C4-2B (cell line): ENCODE measurements around the gene LRG1.

ENCODE experiments used
- H3K27ac ChIP-seq: fragments of 450-650 bp; 2 replicates; pipeline ENCODE4 v1.5.1; 2017
- CTCF ChIP-seq: fragments of 450-650 bp; conservative IDR thresholded peaks from 2 replicates; pipeline ENCODE4 v1.5.1; 2017; ENCODE audit warnings: mild to moderate bottlenecking
- ZFX ChIP-seq: fragments of 450-650 bp; IDR thresholded peaks from 2 replicates; pipeline ENCODE4 v1.6.1; 2017

LRG1 gene

DNA sequence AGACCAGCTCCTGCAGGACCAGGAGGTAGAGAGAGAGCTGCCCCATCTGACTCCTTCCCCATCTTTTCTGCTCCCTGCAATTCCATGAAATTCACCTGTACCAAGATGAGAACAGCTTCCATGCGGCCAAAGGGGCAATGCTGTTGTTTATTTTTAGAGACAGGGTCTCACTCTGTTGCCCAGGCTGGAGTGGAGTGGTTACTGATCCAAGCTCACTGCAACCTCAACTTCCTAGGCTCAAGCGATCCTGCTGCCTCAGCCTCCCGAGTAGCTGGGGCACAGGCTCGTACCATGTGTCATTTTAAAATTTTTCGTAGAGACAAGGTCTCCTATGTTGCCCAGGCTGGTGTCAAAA lies 18.0 kb downstream of the LRG1 start:
- TF ChIP-seq CTCF, result no peak
- TF ChIP-seq ZFX, result no peak
- no peak overlapping the region for H3K27ac ChIP-seq

DNA sequence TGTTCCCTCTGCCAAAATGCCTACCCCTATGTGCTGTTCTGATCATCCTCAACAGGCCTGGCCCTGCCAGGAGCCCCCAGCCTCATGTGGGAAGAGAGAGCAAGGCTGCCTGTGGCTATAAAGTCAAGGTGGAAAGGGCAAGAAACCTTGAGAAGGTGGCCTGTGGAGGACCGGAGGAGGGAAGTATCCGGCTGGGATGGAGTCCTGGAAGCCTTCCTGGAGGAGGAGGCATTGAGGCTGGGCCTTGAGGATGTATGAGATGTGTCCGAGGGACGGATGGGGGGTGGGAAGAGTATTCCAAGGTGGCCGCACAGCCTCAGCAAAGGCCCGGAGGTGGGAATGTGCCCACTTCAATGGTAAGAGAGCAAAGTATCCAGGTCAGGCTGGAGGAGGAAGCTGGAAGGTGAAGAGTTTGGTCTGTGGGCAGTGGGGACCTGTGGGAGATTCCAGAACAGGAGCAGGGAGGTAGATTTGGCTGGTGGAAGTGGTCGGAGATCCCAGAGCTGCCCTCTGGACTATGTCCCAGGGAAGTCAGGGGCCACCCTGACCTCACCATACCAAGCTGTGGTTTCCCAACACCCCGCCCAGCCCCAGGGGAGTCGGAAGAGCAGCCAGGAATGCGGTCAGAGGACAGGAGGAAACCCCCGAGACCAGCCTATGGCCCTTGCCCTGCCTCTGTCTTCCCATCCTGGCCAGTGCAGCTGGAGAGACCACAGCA lies 18.5 kb downstream of the LRG1 start:
- TF ChIP-seq CTCF, result no peak
- no peak for TF ChIP-seq ZFX
- no peak overlapping the region for H3K27ac ChIP-seq

DNA sequence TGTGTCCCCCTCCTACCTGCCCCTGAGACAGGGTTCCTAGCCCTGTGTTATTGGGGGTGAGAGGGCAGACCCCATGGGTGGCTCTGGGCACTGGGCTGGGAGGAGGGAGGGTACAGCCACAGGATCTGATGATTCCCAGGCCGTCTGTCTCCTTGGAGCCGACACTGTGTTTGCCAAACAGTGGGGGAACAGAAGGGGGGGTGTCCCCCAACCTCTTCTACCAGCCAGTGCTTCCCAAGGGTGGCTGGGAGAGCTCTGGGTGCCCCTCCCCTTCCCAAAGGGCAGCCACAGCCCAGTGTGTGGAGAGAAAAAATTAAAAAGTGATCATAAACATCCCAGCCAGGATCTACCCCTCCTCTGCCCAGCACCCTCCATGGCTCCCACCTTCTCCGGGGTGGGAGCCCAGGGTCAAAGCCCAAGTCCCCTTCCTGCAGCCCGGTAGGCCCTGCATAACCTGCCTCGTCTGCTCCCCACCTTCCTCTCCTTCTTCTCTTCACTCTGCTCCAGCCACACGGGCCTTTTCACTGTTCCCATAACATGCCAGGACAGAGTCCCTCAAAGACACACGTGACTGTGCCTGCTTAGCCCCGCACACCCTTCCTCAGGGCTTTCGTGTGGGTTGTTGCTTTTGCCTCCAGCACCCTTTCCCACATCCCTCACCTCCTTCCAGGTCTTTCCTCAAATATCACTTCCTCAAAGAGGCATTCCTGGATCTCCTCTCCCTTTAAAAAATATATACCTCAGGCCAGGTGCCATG lies 20.1 kb downstream of the LRG1 start:
- no peak overlapping the region for H3K27ac ChIP-seq
- TF ChIP-seq CTCF, result no peak
- no peak for TF ChIP-seq ZFX

DNA sequence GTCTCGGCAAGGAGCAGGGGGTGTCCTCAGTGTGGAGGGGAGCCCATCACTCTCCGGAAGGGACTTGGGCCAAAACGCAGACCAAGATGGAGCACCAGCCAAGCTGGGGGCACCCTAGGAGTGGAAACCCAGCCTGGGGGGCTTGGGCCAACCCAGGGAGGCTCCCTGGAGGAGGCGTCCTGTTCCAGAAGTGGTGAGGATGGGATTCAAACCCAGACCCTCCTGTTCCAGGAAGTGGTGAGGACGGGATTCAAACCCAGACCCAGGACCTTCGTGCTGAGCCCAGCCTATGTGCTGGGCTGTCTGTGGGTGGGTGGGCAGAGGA lies 20.7 kb downstream of the LRG1 start:
- H3K27ac ChIP-seq, result no peak overlapping the region
- TF ChIP-seq CTCF (no peak), ZFX (no peak)

DNA sequence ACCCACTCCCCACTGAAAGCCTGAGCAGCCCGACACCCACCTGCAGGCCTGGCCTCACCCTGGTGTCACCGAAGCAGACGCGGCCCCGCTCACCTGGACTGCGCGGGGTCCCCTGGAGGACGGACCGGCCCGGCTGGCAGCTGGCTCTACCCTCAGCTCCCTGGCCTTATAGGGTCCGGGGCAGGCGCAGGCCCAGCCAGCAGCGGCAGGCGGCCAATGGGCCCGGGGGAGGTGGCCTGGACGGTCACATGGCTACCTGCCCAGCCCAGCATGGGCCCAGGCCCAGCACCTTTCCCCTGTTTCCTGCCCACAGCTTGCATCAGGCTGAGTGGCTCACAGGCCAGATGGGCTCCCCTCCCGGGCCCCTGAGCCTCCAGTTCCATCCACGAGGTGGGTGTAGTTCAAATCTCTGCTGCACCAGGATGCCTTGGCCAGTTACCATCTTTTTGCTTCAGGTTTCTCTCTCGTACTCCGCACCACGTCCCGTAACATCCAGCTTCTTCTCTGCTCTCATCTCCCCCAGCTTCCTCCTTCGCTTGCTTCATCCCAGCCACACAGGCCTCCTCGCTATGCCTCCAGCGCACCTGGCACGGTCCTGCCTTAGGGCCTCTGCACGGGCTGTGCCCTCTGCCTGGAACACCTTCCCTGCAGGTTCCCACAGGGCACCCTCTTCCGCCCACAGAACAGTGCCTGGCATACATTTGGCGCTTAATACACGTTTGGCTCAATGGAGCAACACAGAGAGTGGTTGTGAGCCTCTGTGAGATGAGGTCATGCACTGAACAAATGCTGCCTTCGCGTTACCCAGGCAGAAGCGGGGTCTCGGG lies 21.3 kb downstream of the LRG1 start, which contains the start of gene PLIN4:
TSS of gene PLIN4 (minus strand) at position 142 of the 827 bp plus-strand sequence. CDS start 214 bp downstream, outside the sequence.
- H3K27ac ChIP-seq, result no peak within 1 kb of the TSS

DNA sequence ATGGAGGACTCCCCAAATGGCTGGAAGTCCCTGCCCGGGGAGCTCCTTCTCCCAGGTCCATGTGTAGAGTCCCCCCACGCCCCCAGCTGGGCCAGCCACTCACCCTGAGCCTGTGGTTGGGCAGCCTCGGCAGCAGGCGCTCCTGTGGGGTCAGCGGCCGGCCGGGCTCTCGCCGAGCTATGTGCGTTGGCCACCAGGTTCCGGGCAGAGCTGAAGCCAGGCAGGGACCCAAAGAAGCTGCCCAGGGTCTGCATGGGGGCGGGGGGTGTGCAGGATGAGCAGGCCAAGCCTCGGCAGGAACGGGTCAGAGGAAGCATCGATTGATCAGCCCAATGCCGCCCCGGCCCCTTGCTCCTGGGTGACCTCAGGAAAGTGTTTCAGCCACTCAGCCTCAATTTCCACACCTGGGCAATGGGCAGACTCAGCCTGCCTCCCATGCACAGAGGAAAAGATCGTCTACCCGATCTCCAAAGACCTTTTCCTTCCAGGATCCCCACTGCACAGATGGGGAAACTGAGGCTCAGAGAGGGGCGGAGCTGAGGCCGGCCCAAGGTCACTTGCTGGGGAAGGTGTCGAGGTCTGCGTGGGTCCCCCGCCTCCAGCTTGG lies 22.3 kb downstream of the LRG1 start:
- H3K27ac ChIP-seq, result no peak overlapping the region
- TF ChIP-seq CTCF, result no peak
- TF ChIP-seq ZFX, result no peak

More for the DNA sequence above, 21.3 kb downstream of the LRG1 start, which contains the start of gene PLIN4:
- TF ChIP-seq ZFX (no peak), CTCF (no peak)
